Gastroesophageal sphincter (tissue), 3 donors: Measurements from ENCODE around the gene LECT2.

ENCODE experiments used
- EP300 ChIP-seq: sonication (generic); formaldehyde crosslinking; IDR thresholded peaks from one replicate; pipeline ENCODE4 v1.6.1; 2017; ENCODE audit warnings: antibody characterized with exemption, mild to moderate bottlenecking
- POLR2AphosphoS5 ChIP-seq: sonication (generic); formaldehyde crosslinking; IDR thresholded peaks from one replicate; pipeline ENCODE4 v1.6.1; 2017; ENCODE audit warnings: antibody characterized with exemption
- TF ChIP-seq, protein P1 (sequence below), 4 experiments: fragments of 200-600 bp in 2 of 4; fragments of 450-650 bp in 2 of 4; sonication (generic) in 1 of 4; IDR thresholded peaks; one replicate each; pipeline ENCODE4 v1.5.1; 2017 to 2019; ENCODE audit warnings: antibody characterized with exemption in 4 of 4, mild to moderate bottlenecking in 2 of 4, moderate library complexity in 2 of 4

DNA sequence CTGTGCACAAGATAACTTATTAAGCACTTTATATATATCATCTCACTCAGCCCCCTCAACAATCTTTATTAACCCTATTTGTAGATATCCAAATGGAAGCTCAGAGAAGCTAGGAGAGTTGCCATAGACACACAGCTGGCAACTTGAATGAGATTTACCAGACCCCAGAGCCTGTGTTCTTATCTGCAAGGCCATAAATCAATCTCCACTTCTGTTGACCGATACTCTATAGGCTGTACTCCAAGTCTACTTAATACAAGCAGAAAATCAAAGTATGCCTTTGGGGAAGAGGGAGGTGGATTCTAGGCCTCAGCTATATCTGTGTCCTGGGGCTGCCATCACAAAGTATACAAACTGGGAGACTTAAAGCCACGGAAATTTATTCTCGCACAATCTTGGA lies 53.1 kb downstream of the LECT2 start:
- TF ChIP-seq, protein P1, sequence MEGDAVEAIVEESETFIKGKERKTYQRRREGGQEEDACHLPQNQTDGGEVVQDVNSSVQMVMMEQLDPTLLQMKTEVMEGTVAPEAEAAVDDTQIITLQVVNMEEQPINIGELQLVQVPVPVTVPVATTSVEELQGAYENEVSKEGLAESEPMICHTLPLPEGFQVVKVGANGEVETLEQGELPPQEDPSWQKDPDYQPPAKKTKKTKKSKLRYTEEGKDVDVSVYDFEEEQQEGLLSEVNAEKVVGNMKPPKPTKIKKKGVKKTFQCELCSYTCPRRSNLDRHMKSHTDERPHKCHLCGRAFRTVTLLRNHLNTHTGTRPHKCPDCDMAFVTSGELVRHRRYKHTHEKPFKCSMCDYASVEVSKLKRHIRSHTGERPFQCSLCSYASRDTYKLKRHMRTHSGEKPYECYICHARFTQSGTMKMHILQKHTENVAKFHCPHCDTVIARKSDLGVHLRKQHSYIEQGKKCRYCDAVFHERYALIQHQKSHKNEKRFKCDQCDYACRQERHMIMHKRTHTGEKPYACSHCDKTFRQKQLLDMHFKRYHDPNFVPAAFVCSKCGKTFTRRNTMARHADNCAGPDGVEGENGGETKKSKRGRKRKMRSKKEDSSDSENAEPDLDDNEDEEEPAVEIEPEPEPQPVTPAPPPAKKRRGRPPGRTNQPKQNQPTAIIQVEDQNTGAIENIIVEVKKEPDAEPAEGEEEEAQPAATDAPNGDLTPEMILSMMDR (IDR thresholded peaks at IDR 0.05) = no peak
- TF ChIP-seq POLR2AphosphoS5 (no peak), EP300 (no peak)
